ENCODE measurements around the gene CCL21.
A peak's percentile ranks its signal among the peaks of the same experiment; 100 is the strongest.
"Not testable (repeated sequence)": the region's sequence is repeated elsewhere in the genome, so short reads cannot be mapped to it uniquely, and the experiment has no call there.

CCL21 gene, protein sequence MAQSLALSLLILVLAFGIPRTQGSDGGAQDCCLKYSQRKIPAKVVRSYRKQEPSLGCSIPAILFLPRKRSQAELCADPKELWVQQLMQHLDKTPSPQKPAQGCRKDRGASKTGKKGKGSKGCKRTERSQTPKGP

DNA sequence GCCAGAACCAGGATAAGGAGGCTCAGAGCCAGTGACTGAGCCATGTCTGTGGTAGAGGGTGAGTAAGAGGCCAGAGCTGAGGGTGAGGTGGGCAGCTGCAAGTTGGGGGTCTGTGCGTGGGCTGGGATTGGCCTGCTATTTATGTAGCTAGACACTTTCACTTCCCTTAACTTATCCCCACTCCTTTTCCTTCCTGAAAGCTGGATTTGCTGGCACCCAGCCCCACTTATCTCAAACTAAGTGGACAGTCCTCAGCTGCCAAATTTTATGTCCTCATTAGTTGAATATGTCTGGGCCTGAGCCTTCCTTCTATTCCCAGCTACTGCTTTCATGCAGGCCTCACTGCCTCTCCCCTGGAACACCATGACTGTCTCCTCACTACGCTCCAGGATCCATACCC lies at the start of gene CCL21:
CCL21 (minus strand) TSS at position 114 of the 400 bp plus-strand sequence; CDS start at position 44, 70 bp downstream.
- DNase-seq = no peak

DNA sequence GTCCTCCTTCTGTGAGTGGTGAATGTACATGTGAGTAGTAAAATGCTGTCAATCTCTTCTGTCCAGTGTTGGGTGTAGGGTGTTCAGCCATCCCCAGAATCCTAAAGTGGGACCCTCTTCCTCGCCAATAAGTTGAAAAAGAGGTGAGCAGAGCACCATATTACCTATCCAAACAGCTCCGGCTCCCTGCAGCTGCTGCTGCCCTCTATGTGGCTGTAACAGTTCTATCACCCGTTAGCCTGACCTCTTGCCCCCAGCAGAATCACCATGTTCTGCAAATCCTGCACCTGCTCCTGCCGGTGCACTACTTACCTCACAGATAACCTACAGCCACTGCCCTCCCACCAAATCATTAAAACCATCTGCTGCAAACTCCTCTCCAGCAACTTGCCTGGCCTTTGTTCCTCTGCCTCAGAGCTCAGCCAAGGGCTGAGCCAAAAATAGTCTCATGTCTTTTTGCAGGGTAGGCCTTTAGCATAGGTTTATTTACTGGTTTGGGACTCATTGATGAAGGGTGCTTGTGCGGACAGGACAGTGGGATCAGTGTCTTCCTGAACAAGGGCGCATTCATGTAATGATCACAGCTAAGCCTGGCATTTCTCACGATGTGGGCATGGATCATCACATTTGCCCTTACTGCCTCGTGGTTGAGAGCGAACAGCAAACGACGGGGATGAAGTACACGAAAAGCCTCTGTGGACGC lies 49.6 kb upstream of the CCL21 start:
- no peak for DNase-seq

DNA sequence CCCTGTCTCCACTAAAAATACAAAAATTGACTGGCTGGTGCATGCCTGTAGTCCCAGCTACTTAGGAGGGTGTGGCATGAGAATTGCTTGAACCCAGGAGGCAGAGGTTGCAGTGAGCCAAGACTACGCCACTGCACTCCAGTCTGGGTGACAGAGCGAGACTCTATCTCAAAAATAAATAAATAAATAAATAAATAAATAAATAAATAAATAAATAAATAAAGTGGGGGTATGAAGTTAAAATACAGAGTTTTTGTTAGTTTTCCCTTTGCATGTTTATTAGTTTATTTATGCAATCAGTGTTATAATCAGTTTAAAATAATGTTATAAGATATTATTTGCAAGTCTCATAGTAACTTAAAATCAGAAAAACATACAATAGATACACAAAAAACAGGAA lies 40.4 kb upstream of the CCL21 start:
- not testable (repeated sequence) for DNase-seq

DNA sequence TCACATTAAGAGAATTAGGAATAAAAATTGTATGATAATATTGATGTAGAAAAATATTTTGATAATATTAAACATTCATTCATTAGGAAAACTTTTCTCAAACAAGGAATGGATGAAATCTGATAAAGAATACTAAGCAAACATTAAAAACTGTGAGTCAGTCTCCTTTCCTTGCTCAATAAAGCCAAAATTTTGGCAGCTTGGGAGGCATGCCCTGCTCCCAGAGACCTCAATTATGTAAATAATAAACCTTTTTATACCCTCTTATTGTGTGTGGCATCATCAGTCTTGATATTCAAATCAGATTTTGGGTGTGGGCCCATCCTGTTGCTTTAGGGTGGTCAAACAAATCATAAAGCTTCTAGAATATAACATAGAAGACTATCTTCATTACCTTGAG lies 36.6 kb upstream of the CCL21 start:
- no peak for DNase-seq

DNA sequence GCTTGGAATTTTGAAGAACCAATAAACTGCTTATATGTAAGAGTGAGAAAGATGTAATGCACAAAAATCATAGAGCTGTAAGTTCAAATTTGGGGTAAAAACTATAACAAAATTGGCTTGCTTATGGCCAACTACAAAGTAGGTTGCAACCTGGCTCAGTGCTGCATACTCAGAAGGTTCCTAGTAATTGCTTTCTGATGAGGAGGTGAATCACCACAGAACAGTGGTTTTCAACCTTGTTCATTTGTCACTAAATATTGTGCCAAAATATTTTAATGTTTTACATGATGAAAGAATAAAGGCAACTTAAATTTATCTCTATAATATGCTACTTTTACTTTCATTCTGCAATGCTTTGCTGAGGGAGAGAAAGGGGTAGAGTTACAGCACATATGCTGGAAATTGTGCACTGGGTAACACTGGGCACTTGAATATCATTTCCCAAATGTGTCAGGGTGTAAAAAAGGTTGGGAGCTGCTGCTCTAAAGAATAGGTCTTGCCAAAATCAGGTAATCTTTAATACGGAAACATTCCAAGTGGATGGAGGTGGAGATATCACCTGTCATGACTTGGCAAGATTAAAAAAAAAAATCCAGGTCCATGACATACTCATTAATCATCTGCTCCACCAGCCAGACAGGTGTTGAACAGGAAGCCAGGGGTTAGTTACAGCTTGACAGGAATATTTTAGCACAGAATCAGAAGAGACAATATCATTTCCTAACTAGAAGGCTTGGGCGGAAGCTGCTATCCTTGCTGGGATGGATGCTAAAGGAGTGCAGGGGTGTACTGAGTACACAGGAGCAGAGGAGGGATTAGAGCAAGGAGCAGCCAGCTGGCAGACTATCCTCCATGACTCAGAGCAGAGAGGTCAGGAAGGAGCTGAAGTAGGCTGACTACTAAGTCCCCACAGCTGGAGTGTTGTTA lies 34.6 kb upstream of the CCL21 start:
- peak; percentile 84 for DNase-seq

DNA sequence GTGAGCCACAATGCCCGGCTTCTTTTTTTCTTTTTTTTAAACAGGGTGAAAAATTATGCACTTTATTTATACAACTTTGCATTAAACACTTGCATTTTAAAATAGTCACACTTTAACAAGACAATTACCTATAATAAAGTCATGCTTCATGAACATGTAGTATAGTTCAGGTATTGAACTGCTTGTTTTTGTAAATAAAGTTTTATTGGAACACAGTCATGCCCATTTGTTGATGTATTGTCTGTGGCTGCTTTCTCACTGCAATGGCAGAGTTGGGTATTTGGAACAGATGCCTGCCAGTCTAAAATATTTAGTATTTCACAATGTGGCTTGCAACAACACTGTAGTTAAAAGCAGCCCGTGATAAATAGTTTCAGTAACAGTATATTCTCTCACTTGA lies 32.8 kb upstream of the CCL21 start:
- DNase-seq = no peak

DNA sequence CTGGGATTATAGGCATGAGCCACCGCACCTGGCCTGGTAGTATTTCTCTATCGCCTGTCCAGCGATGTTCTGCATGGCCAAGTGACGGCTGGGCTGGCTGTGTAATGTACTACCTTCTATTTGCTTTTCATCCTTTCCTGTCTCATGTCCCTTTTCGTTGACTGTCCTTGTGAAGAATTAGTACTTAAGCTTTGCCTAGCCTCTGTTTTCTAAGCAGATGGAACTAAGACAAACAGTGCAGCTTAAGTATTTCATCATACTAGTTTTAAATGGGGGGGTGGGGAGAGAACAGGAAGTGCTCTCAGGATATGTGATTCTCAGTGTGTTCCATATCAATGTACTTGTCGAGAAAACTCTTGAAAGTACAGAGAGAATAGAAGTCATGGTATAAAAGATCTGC lies 31.7 kb upstream of the CCL21 start:
- DNase-seq = no peak

DNA sequence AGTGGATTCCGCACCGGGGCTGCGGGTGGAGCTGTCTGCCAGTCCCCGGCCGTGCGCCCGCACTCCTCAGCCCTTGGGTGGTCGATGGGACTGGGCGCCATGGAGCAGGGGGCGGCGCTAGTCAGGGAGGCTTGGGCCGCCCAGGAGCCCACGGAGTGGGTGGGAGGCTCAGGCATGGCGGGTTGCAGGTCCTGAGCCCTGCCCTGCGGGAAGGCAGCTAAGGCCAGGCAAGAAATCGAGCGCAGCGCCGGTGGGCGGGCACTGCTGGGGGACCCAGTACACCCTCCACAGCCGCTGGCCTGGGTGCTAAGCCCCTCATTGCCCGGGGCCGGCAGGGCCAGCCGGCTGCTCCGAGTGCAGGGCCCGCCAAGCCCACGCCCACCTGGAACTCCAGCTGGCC lies 30.2 kb upstream of the CCL21 start:
- DNase-seq = not testable (repeated sequence)

DNA sequence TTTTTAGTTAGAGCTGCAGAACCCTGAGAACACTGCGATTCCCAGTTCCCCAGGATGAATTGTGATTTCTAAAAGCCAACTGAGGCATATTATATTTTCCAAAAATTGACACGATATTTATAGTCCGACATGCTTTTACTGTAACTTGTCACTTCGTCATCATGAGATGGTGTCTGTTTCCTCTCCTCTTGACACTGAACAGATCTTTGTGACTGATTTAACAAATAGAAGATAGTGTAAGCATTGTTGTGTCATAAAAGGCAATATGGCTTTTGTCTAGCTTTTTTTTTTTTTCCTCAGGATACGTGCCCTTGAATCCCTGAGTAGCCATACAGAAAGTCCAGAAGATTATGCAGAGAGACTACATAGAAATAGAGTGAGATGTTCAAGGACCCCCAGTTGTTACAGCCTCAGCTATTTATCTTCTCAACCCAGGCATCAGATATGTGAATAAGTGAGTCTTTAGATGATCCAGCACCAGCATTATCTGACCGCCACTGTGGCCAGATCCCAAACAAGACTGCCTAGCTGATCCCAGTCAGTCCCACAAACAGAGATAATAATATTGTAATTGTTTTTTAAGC lies 27.8 kb upstream of the CCL21 start:
- DNase-seq = no peak

DNA sequence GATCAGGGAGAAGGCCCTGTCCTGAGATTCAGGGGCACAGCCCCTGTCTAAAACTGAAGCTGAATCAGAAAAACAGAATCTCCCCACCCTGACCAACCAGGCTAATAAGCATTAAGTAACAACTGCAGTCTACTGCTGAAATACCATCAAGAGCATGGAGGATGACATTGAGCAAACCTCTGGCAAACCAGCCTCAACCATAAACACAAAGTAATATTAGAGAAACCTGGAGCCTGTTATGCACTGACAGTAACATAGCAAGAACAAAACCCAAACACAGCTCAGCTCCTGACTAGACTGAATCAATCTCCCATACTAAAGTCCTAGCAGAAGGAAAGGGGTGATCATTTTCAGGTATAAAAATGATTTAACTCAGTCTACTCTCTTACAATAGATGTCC lies 24.8 kb upstream of the CCL21 start:
- DNase-seq = no peak

DNA sequence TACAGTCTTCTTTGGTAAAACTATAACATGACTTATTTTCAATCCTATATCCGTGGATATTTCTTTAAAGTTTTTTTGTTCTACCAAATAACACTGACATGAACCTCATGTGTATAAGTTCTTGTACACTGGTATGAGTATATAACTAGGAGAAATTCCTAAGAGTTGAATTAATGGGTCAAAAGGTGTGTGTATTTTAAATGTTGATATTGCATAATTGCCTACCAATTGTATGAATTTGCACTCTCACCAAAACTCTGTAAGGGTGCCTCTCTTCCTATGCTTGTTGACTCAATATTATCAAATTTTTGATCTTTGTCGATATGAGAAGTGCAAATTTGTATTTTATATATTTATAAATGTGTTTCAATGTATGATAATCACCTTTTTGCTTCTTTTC lies 22.9 kb upstream of the CCL21 start:
- DNase-seq = no peak

DNA sequence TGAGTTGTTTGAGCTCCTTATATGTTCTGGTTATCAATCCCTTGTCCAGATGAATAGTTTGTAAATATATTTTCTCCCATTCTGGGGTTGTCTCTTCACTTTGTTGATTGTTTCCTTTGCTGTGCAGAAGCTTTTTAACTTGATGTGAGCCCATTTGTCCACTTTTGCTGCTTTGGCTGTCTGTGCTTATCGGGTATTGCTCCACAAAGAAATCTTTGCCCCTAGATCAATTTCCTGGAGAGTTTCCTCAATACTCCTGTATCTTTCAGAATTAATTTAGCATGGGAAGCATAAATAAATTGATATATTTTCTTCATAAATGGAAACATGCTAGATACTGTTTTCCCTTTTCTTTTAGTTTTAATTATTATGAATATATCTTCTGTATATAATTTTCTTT lies 22.5 kb upstream of the CCL21 start:
- DNase-seq = no peak

DNA sequence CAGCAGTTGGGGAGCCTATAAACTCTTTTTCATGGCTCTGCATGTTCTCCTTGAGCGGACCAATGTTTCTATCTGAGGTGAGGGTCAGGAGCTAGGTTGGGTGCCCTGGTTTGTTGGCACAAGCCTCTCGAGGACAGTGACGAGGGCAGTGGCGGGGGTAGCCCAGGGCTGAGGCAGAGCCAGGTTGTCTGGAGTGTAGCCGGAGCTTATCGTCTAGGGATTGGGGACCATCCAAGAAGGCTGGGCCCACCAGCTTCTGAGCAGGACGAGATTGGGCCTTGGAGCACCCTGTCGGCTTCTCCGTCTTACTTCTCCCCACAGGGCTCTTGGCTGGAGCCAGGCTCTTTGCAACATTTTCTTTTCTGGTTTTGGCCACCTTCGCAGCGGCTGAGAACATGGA lies 13.2 kb upstream of the CCL21 start:
- DNase-seq = no peak

DNA sequence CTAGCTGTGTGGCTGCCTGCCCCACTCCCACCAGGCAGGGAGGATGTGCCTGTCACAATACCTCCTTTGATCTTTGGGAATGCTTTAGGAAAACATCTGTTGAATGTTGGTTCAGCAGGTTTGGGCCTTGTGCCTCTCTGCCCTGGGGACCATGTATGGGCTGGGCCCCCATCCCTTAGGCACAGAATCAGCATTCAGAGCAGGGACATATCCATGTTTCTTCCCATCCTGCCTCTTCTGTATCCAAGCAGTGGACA lies 9.8 kb upstream of the CCL21 start:
- DNase-seq = not testable (repeated sequence)

DNA sequence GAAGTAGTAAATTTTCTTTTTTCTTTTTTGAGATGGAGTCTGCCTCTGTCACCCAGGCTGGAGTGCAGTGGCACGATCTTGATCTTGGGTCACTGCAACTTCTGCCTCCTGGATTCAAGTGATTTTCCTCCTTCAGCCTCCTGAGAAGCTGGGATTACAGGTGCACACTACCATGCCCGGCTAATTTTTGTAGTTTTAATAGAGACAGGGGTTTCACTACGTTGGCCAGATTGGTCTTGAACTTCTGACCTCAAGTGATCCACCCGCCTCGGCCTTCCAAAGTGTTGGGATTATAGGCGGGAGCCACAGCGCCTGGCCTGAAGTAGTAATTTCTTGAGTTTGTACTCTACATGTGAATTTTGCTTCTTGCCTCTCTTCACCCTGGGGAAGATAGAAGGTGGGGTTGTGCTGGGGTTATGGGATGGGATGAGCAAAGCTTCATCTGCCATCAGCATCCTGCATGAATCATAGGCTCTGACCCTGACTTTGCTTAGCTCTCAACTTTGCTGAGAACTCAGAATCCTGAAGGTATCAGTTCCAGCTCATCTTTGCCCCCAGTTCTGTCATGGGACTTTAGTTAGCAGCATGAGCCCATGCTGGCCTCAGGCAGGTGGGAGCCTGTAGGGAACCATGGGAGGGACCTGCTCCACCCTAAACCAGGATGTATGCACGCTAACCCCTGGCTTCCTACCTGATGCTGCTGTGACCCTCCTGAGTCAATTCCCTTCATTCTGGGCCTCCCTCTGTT lies 9.3 kb upstream of the CCL21 start:
- no peak for DNase-seq

DNA sequence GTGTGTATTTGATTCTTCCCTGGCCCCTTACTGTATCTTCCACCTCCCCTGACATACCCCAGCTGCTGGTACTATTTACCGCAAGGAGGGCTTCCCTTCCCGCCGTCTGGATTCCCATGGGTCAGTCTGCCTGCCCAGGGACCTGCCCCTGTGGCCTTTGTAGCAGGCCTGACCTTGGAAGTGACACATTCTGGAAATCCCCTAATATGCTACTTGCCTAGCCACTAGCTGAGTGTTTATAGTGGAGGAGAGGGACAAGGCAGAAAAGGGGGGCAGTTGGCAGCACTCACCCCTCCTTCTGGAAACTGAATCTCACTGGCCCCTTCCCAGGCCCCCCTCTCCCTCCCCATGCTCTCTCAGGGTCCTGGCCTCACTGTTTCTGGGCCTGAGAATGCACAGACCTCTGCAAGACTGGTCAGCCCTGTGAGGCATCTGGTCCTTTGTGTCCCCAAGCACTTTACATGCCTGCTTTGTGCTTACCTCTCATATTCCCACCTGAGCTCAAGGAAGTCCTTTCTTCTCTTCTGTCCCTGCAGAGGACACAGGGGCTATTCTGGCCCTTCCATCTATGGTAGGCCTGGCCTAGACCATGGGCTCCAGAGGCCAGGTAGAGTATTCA lies 8.2 kb upstream of the CCL21 start:
- no peak for DNase-seq

DNA sequence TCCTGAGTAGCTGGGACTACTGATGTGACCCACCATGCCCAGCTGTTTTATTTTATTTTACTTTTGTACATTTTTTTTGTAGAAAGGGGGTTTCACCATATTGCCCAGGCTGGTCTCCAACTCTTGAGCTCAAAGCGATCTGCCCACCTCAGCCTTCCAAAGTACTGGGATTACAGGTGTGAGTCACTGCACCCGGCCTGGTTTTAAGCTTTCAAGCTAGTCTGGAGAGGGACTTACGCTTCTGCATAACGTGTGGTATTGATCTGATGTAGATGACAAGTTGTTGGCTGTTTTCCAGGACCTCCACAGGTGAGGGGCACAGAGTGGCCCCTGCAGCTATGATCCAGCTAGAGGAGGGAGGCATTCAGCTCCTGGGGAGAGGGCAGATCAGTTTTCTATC lies 6.8 kb upstream of the CCL21 start:
- DNase-seq = no peak

DNA sequence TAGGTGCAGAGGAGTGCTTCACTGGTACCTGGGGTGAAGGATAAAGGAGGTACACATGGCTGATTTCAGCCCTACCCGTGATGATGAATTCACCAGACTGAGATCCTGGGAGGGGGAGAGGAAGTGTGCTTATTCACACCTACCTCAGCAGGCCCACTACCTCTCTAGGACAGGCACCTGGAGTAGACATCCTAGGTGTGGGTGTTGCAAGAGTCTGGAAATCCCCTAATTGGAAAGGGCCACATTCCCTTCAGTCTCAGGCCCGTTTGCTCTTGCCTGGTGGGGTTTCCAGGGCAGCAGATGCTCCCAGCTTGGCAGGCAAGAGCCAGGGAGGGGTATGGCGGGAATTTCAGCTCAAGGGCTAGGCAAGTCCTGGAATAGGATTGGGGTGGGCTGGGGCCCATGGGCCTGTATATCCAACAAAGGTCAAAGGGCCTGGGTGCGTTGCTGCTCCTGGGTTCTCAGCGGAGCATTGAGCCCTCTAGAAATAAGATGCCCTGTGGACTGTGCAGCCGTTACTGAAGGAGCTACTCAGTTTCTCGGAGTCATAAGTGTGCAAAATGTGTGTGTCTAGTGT lies 5.8 kb upstream of the CCL21 start:
- DNase-seq = no peak

DNA sequence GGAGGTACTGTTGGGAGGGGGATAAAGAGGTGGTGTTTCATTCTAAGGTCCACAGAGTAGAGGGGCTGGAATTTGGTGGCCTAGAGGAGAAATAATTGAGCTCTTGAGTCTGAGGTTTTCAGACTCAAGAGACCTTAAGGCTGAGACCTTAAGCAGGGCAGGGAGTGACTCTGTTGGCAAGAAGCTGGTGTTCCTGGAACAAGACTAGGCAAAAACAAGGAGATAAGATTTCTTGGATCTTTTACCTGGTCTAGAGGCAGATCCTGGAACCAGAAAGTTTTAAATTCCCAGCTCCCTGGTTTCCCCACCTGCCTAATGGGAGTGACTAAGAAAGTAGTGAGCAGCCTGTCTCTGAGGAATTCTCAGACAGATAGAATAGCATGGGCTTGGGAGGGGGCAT lies 4.1 kb upstream of the CCL21 start:
- DNase-seq = no peak

DNA sequence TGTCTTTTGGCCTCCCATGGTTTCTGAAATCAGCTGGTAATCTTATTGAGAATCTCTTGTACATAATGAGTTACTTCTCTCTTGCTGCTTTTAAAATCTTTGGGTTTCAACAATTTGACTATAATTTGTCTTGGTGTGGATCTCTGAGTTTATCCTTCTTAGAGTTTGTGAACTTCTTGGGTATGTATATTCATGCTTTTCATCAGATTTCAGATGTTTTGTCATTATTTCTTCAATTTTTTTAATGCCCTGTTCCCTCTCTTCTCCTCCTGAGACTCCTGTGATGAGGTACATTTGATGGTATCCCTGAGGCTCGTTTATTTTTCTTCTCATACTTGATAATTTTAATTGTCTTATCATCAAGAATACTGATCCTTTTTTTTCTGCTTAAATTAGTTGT lies 2.2 kb upstream of the CCL21 start:
- no peak for DNase-seq

DNA sequence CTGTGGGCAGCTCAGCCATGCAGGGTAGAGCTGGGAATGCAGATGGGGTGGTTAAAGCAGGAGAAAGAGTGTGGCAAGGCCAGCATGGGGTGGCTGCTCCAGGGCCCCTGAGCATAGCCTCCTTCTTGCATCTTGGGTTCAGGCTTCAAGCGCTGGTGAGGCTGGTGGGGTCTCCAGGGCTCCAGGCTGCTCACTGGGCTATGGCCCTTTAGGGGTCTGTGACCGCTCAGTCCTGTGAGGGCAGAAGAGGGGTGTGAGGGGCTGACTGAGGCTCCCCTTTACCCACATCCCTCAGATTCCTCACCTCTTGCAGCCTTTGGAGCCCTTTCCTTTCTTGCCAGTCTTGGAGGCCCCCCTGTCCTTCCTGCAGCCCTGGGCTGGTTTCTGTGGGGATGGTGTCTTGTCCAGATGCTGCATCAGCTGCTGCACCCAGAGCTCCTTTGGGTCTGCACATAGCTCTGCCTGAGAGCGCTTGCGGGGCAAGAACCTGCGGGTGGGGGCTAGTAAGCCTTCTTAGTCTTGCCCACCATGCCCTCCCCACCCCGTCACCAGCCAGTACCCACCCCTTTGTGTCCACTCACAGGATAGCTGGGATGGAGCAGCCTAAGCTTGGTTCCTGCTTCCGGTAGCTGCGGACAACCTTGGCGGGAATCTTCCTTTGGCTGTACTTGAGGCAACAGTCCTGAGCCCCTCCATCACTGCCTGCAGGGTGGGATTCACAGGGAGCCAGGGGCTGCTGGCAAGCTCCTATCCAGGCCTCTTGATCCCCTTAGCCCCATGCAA lies 549 bp downstream of the CCL21 start:
- DNase-seq = no peak

DNA sequence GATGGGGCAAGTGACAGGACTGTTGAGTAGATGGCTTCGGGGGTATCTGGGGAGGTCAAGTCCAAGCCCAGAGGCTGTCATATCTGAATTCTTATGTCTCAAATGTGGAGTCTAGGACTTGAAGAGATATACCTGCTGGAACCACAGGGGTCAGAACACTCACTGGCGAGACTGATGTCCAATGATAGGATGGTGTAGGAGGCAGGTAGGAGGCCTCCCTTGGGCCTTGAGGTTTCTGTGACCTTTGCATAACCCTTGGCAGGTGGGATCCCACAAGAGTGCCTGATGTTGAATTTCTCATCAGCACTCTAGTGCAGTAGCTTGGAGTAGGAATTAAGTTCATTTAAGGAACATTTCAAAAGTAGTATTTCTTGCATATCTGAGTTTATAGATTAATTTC lies 2.8 kb downstream of the CCL21 start:
- no peak for DNase-seq

Measured in NCI-H524 treated with DMSO at 0.1 percent for 48 hours (cell line).